Amniotic epithelial cell (primary cell): ENCODE results near the gene SLC35B1.
"Not testable (repeated sequence)": the region's sequence is repeated elsewhere in the genome, so short reads cannot be mapped to it uniquely, and the experiment has no call there.

ENCODE experiments used
- DNase-seq: peaks from one replicate; pipeline ENCODE4 v3.0.0-alpha.2; 2010; ENCODE audit warnings: low read depth

SLC35B1 gene

DNA sequence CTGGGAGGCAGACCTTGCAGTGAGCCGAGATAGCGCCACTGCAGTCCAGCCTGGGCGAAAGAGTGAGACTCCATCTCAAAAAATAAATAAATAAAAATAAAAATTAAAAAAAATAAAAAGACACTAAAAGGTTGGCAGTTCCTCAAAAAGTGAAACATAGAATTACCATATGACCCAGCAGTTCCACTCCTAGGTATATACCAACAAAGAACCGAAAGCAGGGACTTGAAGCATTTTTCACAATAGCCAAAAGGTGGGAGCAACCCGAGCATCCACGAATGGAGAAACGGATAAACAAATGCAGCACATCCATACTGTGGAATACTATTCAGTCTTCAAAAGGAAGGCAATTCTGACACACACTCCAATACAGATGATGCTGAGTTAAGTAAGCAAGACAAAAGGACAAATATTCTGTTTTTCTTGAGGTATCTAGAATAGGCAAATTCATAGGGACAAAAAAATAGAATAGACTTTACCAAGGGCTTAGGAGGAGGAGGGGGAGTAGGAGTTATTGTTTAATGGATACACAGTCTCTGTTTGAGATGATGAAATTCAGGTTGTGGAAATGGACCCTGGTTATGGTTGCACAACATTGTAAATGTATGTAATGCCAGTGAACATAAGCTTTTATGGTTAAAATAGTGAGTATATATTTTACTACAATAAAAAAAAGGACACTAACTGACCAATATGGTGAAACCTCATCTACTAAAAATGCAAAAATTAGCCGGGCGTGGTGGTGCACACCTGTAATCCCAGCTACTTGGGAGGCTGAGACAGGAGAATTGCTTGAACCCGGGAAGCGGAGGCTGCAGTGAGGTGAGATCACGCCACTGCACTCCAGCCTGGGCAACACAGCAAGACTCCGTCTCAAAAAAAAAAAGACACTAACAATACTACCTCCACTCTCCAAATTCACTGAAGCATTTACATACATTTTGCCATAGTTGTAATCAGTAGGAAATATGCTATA lies 27.0 kb upstream of the SLC35B1 start:
- DNase-seq, result no peak

DNA sequence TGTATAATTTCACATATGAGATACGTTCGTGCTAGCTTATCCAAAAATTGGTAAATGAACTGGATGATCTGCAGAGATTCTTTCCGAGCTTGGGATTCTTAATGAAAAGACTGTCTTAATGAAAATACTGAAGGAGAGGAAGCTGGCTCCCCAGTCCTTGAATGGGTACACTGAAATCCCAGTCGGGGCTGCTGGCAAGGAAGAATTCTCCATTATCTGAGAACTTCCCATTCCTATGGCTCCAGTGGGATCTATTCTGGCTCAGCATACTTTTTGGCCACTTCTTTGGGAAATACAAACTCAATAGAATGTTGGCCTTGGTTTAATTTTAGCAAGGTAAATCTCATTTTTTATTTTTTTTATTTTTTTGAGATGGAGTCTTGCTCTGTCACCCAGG lies 23.7 kb upstream of the SLC35B1 start:
- no peak for DNase-seq

DNA sequence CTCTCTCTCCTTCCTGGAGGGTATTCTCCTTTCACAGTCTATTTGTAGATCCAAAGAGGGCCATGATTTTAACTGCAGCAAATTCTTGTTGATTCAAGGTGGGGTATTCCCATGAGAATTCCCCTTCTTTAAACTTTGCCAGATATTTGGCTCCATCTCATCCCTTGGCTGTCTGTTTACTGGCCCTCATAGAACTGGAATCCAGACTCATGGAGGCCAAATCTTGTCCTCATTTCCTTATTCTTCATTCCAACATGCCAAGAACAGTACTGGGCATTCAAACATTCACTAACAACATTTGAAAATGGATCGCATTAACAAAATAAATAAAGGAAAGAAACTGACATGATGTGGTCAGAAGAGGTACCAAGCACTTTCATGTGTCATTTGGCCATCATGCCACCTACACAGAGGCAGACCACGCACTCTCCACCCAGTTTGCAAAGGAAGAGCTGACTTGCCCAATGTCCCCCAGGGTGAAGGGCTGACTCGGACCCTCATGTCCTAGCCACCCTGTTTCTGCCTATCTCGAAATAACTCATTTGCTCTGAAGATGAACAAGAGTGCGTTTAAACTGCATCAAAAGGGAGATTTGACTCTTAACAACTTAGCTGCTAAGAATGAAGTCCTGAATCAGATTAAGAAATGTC lies 23.1 kb upstream of the SLC35B1 start:
- no peak for DNase-seq

DNA sequence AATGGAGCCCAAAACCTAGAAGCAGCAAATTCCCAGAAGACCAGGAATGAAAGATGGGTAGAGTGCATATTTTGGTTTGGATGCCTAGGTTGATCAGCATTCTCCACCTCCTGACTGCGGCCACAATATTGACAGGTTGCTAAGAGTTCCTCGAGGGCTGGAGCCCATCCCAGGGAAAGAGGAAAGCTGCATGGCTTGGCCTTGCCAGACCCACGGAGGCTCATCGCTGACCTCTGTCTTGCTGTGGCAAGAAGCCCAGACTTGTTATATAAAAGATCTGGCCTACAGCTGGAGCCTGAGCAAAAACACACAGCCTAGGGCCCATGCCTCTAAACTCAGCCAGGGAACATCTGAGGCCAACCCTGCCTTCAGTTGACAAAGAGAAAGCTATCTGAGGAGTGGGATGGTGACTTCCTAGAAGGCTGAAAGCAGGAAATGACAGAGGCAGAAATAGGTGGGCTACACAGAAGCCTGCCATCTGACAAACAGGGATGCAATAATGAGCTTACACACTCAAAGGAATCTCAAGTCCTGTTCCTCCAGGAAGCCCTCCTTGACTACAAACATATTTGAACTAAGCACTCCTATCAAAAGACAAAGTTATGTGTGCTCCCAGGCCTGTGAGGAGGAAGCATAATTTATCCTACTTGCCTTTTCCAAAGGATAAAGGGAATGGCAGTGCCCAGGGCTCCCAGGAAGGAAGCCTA lies 22.5 kb upstream of the SLC35B1 start:
- peak; percentile 53 for DNase-seq

DNA sequence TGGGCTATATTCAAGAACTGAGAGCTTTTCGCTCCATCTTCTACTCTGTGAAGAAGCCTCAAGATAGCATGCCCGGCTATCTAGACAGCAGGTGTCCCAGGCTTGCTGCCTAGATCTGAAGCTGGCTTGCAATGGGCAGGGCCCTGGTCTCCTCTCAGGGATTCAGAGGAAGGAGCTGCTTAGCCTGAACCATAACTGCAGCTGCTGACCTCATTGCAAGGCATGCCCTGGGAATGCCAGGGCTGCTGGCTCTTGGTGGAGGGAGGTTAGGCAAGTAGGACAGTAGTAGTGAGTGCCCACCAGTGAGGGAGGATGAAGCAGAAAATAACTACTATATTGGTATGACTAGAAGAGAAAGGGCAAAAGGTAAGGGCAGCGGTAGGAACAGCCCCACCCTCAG lies 21.3 kb upstream of the SLC35B1 start:
- DNase-seq, result no peak

DNA sequence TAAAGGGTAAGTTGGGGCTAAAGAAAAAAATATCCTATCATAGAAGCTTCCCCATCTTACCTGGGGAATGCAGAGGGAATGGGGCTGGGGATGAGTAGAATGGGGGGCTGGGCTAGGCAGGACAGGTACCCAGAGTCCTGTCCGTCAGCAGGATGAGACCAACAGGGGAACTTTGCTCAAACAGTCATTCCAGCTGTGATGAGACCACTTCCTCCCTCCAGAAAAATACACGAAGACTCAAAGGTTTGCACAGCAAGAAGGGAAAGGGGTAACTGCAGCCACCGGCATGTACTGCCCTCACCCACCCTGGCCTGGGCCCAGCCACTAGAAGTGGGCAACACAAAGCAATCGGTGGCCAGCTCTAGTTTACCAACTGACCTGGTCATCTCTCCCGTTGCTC lies 20.7 kb upstream of the SLC35B1 start:
- no peak for DNase-seq

DNA sequence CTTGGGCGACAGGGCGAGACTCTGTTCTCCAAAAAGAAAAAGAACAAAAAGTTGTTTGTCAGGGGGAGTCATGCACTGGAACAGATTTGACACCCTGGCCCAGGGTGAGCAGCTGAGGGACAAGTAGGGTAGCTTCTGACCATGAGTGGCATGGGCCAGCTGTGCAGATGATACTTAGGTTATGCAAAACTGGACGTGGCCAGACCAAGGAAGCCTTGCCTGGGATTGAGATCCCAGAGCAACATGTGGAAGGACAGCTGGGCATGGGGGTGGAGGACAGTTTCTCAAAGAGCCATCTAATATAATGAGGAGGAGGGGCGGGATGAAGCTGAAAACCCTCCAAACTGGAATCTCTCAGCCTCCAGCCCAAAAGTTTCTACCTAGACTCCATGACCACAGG lies 19.6 kb upstream of the SLC35B1 start:
- DNase-seq, result no peak

DNA sequence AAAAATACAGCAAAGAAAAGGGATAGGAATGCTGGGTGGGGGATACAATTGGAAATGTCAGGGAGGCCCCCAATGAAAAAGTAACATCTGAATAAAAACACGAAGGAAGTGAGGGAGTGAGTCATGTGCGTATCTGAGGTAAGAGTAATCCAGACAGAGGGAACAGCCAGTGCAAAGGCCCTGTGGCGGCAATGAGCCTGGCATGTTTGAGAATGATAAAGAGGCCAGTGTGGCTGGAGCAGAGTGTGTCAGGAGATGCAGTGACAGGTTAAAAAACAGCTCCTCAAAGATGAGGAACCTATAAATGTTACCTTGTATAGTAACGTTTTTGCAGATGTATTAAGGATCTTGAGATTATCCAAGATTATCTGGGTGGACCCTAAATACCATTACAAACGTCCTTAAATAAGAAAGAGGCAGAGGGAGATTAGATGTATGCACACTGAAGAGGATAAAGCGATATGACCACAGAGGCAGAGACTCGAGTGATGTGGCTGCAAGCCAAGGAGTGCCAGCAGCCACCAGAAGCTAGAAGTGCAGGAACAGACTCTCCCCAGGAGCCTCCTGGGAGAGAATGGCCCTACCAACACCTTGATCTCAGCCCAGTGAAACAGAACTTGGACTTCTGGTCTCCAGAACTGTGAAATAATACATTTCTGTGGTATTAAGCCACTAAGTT lies 17.8 kb upstream of the SLC35B1 start:
- DNase-seq, result no peak

DNA sequence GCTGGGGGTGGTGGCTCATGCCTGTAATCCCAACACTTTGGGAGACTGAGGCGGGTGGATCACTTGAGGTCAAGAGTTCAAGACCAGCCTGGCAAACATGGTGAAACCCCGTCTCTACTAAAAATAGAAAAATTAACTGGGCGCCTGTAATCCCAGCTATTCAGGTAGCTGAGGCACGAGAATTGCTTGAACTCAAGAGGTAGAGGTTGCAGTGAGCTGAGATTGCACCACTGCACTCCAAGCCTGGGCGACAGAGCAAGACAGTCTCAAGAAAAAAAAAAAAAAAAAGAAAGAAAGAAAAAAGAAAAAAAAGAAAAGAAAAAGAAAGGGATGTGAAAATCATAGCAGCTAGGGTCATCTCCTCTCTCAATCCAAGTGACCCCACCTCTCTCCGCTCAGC lies 16.8 kb upstream of the SLC35B1 start:
- not testable (repeated sequence) for DNase-seq

DNA sequence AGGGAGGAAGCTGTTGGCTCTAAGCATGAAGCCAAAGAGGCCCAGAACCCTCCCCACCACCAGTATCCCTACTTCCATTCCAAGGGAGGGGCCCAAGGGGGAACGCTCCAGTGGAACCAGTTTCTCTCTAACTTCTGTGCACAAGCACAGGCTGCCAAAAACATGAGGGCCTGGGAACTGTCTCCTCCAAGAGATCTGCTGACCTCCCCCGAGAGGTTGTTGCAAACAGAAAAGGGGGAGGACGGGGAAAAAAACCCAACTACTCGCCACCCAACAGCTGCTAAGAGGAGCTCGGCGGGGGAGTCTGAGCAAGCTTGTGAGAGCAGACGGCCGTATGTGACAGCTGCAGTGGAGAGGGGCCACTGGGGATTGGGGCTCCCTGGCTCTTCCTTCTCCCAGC lies 15.7 kb upstream of the SLC35B1 start:
- DNase-seq, result peak; percentile 48

DNA sequence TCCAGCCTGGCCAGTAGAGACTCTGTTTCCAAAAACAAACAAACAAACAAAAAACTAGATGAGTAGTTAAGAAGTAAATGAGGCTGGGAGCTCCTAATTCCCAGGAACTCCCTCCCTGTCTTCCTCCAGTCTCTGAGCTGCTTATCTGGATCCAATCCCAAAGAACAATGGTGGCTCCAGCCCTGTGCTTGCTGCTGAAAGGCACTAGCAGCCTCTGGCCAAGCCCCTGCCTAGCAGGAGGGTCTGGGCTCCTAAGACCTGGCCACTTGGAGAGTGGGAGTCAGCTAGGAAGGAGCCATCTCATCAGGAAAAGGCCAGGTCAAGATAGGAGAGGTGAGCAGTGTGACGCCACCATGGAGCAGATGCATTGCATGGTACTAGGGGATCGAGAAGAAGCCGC lies 14.3 kb upstream of the SLC35B1 start:
- no peak for DNase-seq

DNA sequence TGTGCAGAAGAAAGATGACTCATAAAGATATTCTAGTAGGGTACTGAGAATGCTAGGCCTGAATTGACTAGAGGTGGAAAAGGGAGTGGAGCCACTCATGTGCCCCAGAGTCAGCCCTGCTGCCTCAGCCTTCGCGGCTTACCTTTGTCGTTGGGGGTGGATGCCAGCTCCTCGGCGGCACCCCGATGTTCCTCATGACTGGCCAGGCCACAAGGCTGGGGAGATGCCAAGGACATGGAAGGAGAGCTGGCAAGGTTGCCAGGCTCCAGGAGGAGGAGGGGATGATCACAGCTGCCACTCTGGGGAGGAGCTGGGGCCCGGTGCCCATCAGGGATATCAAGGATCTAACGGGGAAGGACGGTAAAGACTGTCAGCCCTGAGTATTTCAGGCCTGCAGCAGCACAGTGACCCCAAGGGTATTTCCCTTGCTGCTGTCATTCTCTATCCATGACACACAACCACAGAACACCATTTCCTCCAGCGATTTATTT lies 9.7 kb upstream of the SLC35B1 start:
- DNase-seq, result no peak

DNA sequence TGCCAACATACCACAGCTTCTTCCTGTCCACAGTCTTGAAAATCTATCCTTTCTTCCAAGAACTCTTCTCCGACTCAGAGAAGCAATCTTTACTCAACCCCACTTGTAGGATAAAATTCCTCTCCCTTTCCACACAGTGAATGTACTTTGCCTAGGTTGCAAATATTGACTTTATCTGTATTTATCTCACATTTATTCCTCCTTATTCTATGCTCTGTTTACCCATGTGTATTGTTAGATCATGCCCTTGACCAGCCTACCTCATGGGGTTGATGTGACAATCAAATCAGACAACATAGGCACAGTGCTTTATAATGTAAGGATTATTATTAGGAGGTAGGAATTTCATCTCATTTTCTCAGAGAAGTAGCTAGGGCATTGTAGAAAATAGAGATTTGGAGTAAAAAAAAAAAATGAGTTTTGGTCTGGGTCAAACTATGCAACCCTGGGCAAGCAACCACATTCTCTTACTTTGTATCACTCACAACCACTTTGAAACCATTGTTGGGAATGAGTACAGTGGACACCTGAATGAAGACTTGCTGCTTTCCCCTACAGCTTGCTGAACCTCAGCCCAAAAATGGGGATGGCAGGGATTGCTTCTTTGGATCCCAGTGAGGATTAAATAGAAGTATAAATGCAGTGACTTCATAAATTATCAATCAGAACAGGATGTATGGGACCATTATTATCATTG lies 9.1 kb upstream of the SLC35B1 start:
- DNase-seq, result no peak

DNA sequence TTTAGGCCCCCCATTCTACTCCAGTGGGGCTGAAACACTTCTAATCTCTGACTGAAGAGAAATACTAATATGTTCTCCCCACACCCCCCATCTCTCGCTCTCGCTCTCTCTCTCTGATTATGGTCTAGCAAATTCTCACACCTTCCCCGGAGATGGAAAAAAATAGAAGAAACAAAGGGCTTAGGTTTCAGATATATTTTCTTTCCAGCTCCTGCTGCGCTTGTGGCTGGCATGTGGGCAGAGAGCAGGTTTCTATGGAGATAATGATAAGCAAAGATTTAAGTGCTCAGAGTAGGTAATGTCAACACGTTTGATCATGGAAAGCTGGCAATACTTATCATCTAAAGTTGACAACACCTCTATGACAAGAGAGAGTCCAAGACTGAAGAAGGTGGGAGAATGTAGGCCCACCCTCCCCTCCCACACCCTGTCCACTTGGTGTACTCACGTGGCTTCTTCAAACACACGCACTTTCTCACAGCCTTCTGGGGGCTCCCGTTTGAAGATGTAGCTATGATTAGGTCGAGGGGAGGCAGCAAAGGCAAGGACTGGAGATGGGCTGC lies 8.0 kb upstream of the SLC35B1 start:
- DNase-seq, result no peak

DNA sequence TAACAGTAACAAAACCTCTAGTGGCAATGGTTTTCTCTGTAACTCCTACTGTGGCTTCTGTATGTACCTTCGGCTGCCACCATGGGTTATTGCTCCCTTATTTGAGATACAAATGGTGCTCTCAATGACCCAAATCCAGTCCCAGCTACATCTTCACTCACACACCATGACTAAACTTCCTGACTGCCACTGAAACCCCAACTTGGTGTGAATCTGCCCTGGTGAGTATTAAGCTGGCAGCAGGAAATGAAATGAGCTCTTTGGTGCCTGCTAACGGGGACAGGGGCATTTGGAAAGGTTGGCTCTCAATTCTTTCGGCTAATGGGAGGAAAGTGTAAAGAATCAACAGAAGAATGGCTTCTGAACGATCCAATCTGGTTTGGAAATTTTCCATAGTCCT lies 7.5 kb upstream of the SLC35B1 start:
- no peak for DNase-seq

DNA sequence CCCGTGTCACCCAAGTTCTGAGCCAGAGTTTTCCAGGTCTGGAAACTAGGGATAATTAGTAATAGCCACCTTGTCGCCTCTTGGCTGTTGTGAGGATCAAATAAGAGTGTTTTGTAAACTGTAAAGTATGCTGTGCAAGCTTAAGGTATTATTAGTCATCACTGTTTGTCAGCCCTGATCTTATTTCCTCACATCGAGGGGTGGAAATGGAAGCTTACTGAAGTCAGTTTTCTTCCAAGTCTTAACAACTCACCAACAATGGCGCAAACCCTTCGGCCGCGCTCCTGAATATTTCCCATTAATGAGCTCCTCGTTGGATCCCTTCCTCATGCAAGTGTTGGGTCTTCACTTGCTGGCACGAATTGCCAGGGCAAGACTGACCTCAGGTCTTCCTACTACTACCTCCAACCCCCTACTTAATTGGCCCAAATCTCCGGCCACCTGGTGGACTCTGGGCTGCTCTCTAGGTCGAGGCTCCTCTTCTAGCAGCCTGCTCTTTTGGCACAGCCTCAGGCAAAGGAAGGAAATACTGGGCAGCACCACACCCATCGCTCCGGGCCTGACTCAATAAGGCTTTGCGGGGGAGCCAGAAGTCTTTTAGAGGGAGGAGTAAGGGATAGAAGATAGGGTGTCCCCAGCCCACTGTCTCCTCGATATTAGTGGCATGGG lies 885 bp upstream of the SLC35B1 start:
- peak; percentile 55 for DNase-seq

DNA sequence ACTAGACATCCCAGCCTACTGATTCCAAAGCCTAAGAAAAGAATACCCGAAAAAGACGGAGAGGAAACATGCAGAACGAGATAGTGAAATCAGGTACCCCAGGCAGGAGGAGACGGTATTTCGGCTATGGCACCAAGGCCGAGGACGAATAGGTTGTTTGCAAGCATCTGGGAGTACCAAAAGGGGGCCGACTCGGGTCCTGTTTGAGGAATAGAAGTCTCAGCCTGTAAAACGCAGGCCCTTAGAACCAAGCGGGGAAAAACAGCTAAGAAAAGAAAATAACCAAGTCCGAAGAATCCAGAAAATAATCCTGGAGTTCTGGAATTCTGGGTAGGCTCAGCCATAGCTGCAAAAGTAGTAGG lies 537 bp downstream of the SLC35B1 start:
- DNase-seq, result no peak

DNA sequence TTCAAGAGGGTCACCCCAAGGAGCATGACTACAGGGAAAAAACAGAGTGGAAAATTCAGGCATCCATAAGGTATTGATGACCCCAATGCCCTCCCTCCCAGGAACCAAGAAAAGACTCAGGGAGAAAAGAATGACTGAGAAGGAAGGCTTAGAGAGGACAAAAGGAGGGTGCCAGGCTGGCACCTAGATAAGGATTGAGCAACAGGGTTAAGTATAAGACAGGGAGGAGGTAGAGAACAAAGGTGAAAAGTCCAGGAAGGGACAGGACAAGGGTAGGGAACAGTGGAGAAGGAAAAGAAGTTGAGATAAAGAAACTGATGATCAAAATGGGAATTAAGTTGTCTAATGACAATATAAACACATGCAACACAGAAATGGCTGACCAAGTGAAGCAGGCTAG lies 2.5 kb downstream of the SLC35B1 start:
- no peak for DNase-seq

DNA sequence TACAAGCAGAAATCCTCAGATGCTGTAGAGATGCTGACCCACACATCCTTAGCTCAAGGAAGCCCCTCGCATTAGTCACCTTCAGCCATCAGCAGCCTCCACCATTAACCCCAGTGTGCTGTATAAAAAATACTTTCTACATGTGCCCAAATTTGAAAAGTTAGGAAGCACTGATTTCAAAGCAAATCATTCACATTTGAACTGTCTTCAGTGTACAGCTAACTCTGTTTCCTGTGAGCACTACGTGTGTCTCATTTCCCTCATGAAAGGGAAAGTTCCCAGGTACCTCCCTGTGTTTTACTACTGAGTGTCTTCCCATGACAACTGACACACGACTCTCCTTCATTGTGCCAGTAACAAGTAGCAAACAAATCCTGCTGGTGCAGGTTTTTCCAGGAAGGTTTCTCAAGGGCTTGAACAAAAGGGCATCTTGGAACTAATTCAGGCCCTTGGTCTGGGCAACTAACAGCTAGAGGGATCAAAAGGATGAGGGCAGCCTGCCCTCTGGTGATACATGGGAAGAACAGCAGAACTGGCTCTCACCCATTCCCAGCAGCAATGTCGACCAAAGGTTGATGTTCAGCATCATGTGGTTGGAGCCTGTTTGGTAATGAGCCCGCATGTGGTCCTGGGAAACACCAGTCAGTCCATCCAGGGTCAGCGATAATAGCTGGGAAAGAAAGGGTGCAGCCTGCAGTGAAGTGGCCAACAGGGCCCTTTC lies 4.0 kb downstream of the SLC35B1 start:
- peak; percentile 72 for DNase-seq

DNA sequence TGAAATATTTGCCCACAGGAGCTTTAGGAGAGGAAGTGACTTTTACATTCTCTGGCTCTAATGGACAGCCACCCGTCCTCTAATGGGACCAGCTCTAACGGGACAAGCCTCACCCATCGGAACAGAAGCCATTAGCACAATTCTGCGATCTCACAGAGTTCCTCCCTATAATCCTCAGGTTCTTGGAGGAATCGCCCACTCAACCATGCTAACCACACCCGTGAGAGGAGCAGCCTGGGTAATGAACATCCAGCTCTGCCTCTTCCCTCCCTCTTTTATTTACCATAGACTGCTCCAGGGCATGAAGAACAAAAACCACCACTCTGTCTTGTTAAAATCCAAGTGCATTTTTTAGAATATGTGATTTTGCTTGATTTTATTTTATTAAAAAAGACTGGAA lies 6.8 kb downstream of the SLC35B1 start:
- no peak for DNase-seq
